Lower lobe of right lung (tissue), 2 donors: Measurements from ENCODE around the gene HIGD1A. TPM values are rescaled to one million over a fixed set of nuclear protein-coding genes. Genes with fewer than 3 reads are reported as not detected.

ENCODE experiments used
- ATAC-seq, 2 donors: fragments of 200-7000 bp; cut with Tn5 transposase; one replicate each; pipeline ENCODE4 v1.9.1; 2020 to 2022; ENCODE audit warnings: mild to moderate bottlenecking in 2 of 2, moderate library complexity in 2 of 2
- DNase-seq: peaks from one replicate; pipeline ENCODE4 v3.0.0-alpha.2; 2020
- H3K27ac ChIP-seq: fragments of 200-600 bp; one replicate; pipeline ENCODE4 v1.8.0; 2022
- H3K27me3 ChIP-seq: fragments of 200-600 bp; one replicate; pipeline ENCODE4 v1.8.0; 2022; ENCODE audit warnings: low read depth
- H3K36me3 ChIP-seq: fragments of 200-600 bp; one replicate; pipeline ENCODE4 v1.8.0; 2022; ENCODE audit warnings: mild to moderate bottlenecking
- H3K4me1 ChIP-seq: fragments of 200-600 bp; one replicate; pipeline ENCODE4 v1.8.0; 2022
- H3K4me3 ChIP-seq: fragments of 200-600 bp; one replicate; pipeline ENCODE4 v1.8.0; 2022; ENCODE audit warnings: mild to moderate bottlenecking
- H3K9me3 ChIP-seq: fragments of 200-600 bp; one replicate; pipeline ENCODE4 v1.8.0; 2022
- intact Hi-C: fragments of 100-400 bp; cut with DNase I; formaldehyde crosslinking; loops from one replicate; pipeline ENCODE4 v1.11.0; 2022
- total RNA-seq: library from RNA; stranded (reverse); fragmentation: NEBNext Ultra II Directional; extraction: Animal tissue kit (Norgen Biotek cat#: 25700); gene quantifications from one replicate; pipeline ENCODE4 v1.2.1, GENCODE V29; 2021
- TF ChIP-seq, protein P1 (sequence below): fragments of 200-600 bp; IDR thresholded peaks from one replicate; pipeline ENCODE4 v1.8.0; 2022; ENCODE audit warnings: antibody characterized with exemption, mild to moderate bottlenecking
- donor health status: DM: no; HTN: yes; CAD: no; lungs with severe emphysema.

Gene HIGD1A
- total RNA-seq, 1 donor from 2014 or later = 83.8 TPM

DNA sequence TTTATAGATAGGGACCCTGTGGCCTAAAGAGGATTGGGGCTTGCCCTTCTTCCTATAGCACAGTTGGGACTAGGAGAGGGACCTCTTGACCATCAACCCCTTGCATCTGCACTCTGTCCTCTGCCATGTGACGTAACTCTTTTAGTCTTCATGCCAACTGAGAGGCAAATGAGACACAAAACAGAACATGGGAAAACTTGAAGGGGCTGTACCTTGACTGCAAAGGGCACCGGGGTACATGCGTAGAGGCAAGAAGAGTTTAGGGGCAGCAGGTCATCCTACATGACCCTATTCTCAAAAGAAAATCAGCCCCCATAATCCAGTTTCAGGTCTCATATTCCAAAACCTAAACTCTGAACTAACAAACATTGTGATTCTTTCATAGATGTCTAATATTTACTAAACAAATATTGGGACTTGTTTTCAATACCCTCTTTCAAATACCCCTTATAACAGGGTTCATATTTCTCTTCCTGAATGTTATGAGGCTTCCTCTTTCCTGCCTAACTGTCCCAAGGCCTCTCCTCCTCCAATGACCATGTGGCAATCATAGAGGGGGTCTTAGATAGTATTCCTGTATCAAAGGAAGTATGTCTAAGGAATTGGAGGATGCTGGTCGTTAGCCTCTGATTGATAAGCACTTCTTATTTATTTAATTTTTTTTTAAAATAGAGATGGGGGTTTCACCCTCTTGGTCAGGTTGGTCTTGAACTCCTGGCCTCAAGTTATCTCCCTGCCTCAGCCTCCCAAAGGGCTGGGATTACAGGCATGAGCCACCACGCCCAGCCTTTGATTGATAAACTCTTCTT, 25.5 kb upstream of the HIGD1A start:
- TF ChIP-seq, protein P1, sequence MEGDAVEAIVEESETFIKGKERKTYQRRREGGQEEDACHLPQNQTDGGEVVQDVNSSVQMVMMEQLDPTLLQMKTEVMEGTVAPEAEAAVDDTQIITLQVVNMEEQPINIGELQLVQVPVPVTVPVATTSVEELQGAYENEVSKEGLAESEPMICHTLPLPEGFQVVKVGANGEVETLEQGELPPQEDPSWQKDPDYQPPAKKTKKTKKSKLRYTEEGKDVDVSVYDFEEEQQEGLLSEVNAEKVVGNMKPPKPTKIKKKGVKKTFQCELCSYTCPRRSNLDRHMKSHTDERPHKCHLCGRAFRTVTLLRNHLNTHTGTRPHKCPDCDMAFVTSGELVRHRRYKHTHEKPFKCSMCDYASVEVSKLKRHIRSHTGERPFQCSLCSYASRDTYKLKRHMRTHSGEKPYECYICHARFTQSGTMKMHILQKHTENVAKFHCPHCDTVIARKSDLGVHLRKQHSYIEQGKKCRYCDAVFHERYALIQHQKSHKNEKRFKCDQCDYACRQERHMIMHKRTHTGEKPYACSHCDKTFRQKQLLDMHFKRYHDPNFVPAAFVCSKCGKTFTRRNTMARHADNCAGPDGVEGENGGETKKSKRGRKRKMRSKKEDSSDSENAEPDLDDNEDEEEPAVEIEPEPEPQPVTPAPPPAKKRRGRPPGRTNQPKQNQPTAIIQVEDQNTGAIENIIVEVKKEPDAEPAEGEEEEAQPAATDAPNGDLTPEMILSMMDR = no peak
- intact Hi-C loops = no loop called here
- H3K27ac ChIP-seq = no peak overlapping the region

GRCh38 chr3:42829083-42829627, 24.9 kb upstream of the HIGD1A start:
- H3K36me3 ChIP-seq = no peaks in the 10 kb centered on the region
- no peak overlapping the region for H3K4me3 ChIP-seq
- ATAC-seq (no peak), DNase-seq (no peak)
- H3K4me1 ChIP-seq = peaks cover 11% of the 10 kb centered on the region
- H3K9me3 ChIP-seq = no peaks in the 10 kb centered on the region
- peaks cover 5% of the 10 kb centered on the region for H3K27me3 ChIP-seq
- intact Hi-C loops = no loop called here
- H3K27ac ChIP-seq = no peak overlapping the region
- TF ChIP-seq, protein P1 = no peak

More for the DNA sequence above, 25.5 kb upstream of the HIGD1A start:
- Histone ChIP-seq H3K4me1 (peaks cover 11% of the 10 kb centered on the region), H3K4me3 (no peak overlapping the region), H3K9me3 (no peaks in the 10 kb centered on the region), H3K36me3 (no peaks in the 10 kb centered on the region), H3K27me3 (peaks cover 5% of the 10 kb centered on the region)
- DNase-seq (no peak), ATAC-seq (no peak)

- Histone ChIP-seq H3K36me3 (no peaks in the 10 kb centered on the region), H3K9me3 (no peaks in the 10 kb centered on the region), H3K4me3 (no peak overlapping the region), H3K27ac (no peak overlapping the region), H3K4me1 (peaks cover 11% of the 10 kb centered on the region), H3K27me3 (peaks cover 5% of the 10 kb centered on the region)
- no peak for ATAC-seq
- TF ChIP-seq, protein P1 = no peak
- no peak for DNase-seq
- intact Hi-C loops = no loop called here
Measured at GRCh38 chr3:42827654-42828053, 23.4 kb upstream of the HIGD1A start.

GRCh38 chr3:42827023-42827422, 22.7 kb upstream of the HIGD1A start:
- no peak overlapping the region for H3K4me3 ChIP-seq
- ATAC-seq (no peak), DNase-seq (no peak)
- no peak overlapping the region for H3K27ac ChIP-seq
- H3K4me1 ChIP-seq = peaks cover 11% of the 10 kb centered on the region
- peaks cover 5% of the 10 kb centered on the region for H3K27me3 ChIP-seq
- H3K9me3 ChIP-seq = no peaks in the 10 kb centered on the region
- TF ChIP-seq, protein P1 = no peak
- intact Hi-C loops = no loop called here
- H3K36me3 ChIP-seq = no peaks in the 10 kb centered on the region

DNA sequence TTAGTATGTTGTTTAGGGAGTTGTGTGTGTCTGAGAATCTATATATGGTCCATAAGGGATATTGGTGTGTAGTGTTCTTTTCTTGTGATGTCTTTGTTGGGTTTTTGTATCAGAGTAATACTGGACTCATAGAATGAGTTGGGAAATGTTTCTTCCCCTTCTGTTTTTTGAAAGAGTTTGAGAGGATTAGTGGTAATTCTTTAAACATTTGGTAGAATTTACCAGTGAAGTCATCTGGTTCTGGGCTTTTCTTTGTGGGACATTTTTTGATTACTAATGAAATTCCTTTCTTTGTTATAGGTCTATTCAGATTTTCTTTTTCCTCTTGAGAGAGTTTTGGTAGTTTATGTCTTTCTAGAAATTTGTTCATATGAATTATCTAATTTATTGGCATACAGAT, 21.9 kb upstream of the HIGD1A start:
- no peak for DNase-seq
- TF ChIP-seq, protein P1 = no peak
- Histone ChIP-seq H3K4me3 (no peak overlapping the region), H3K4me1 (peaks cover 6% of the 10 kb centered on the region), H3K27me3 (peaks cover 5% of the 10 kb centered on the region), H3K9me3 (no peaks in the 10 kb centered on the region), H3K36me3 (no peaks in the 10 kb centered on the region), H3K27ac (no peak overlapping the region)
- no peak for ATAC-seq
- intact Hi-C loops = no loop called here
